OCI-LY3 (cell line): ENCODE measurements around the gene DDTL.

Experiments used
- EZH2phosphoT487 ChIP-seq: fragments of 200-600 bp; shearing (Covaris generic); IDR thresholded peaks from 2 replicates; pipeline ENCODE4 v1.6.1; 2018; ENCODE audit warnings: antibody characterized with exemption, mixed run types, low read depth
- TF ChIP-seq, protein P1 (sequence below): fragments of 200-600, 300-600 bp; sonication (generic); IDR thresholded peaks from 2 replicates; pipeline ENCODE4 v1.5.1; 2014; ENCODE audit warnings: antibody characterized with exemption, low read length, low read depth

DNA sequence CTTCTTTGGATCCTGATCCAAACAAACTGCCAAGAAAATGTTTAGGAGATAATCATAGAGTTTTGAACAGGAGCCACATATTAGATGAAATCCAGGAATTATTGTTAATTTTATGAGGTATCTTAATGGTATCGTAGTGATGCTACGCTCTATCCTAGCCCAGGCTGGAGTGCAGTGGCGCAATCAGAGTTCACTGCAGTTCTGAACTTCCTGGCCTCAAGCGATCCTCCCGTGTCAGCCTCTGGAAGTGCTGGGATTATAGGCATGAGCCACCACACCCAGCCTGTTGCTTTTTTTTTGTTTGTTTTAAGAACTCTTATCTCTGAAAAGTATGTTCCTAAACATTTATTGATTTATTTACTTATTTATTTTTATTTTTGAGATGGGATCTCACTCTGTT is 36.2 kb downstream of the DDTL start:
- TF ChIP-seq, protein P1, sequence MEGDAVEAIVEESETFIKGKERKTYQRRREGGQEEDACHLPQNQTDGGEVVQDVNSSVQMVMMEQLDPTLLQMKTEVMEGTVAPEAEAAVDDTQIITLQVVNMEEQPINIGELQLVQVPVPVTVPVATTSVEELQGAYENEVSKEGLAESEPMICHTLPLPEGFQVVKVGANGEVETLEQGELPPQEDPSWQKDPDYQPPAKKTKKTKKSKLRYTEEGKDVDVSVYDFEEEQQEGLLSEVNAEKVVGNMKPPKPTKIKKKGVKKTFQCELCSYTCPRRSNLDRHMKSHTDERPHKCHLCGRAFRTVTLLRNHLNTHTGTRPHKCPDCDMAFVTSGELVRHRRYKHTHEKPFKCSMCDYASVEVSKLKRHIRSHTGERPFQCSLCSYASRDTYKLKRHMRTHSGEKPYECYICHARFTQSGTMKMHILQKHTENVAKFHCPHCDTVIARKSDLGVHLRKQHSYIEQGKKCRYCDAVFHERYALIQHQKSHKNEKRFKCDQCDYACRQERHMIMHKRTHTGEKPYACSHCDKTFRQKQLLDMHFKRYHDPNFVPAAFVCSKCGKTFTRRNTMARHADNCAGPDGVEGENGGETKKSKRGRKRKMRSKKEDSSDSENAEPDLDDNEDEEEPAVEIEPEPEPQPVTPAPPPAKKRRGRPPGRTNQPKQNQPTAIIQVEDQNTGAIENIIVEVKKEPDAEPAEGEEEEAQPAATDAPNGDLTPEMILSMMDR: no peak
- no peak for TF ChIP-seq EZH2phosphoT487
